ENCODE results near the gene FZD8. TPM values are rescaled to one million over a fixed set of nuclear protein-coding genes. Genes with fewer than 3 reads are reported as not detected.

FZD8 gene
- polyA plus RNA-seq, 1 of the 3 experiments (the other 2 are of a cell fraction): 1.4 TPM

GRCh38 chr10:35659456-35659855 is 17.4 kb upstream of the FZD8 start:
- no peak overlapping the region for H3K27ac ChIP-seq (ENCODE audit: low read depth in 2 of 2, low read length in 1 of 2)
- H3K4me3 ChIP-seq (ENCODE audit: low read depth in 2 of 2, low read length in 1 of 2): no peak overlapping the region
- ChIA-PET POLR2A (no interaction called here), CTCF (interaction anchor here (3.5 kb wide), 1 partner anchor 19 kb away, joined by 8 read pairs; no protein-coding TSS in a partner anchor)
- DNase-seq: no peak
- H3K9me3 ChIP-seq: no peaks in the 10 kb centered on the region
- H3K9ac ChIP-seq: no peak overlapping the region
- 80% methylated on average over 1 of the region's 1 CpG for WGBS (ENCODE audit: low lambda C conversion rate)
- H3K27me3 ChIP-seq (ENCODE audit: insufficient read depth): no peaks in the 10 kb centered on the region
- no peak for TF ChIP-seq EP300 (IDR thresholded peaks at IDR 0.05; ENCODE audit: borderline replicate concordance in 1 of 2, low read depth in 1 of 2, low read length in 1 of 2)
- TF ChIP-seq SIN3A (IDR thresholded peaks at IDR 0.05; ENCODE audit: borderline replicate concordance, low read depth, low read length): no peak
- TF ChIP-seq RXRA (IDR thresholded peaks at IDR 0.05; ENCODE audit: borderline replicate concordance, low read depth): no peak
- no peak for TF ChIP-seq ELF1 (IDR thresholded peaks at IDR 0.05)
- no peak for TF ChIP-seq TCF12 (IDR thresholded peaks at IDR 0.05)
- no peak for TF ChIP-seq CTCF (IDR thresholded peaks at IDR 0.05)
- no peak for TF ChIP-seq CHD2 (IDR thresholded peaks at IDR 0.05; ENCODE audit: low read length, partially characterized antibody)
- TF ChIP-seq TEAD4 (IDR thresholded peaks at IDR 0.05; ENCODE audit: borderline replicate concordance, insufficient read depth): no peak
- TF ChIP-seq RFX5 (IDR thresholded peaks at IDR 0.05; ENCODE audit: low read length): no peak
- TF ChIP-seq IRF3 (IDR thresholded peaks at IDR 0.05; ENCODE audit: low read depth, low read length): no peak
- TF ChIP-seq POLR2AphosphoS5 (IDR thresholded peaks at IDR 0.05; ENCODE audit: low read depth, low read length): no peak
- TF ChIP-seq TAF1 (IDR thresholded peaks at IDR 0.05; ENCODE audit: borderline replicate concordance, low read depth, low read length): no peak
- TF ChIP-seq JUND (IDR thresholded peaks at IDR 0.05): no peak
- TF ChIP-seq RCOR1 (IDR thresholded peaks at IDR 0.05; ENCODE audit: low read length): no peak
- no peaks in the 10 kb centered on the region for H4K20me1 ChIP-seq (ENCODE audit: insufficient read depth)
- H2AFZ ChIP-seq (ENCODE audit: low read depth): no peak overlapping the region
- no peaks in the 10 kb centered on the region for H3K9me2 ChIP-seq
- no peaks in the 10 kb centered on the region for H3K36me3 ChIP-seq (replicated peaks in 1 of 2; ENCODE audit: control insufficient read depth in 1 of 2, insufficient read depth in 2 of 2, low read length in 1 of 2)
- no peaks in the 10 kb centered on the region for H3K79me2 ChIP-seq (ENCODE audit: insufficient read depth)
- no peak overlapping the region for H3K4me2 ChIP-seq
- H3F3A ChIP-seq (replicated peaks; ENCODE audit: insufficient read depth): no peaks in the 10 kb centered on the region
- no peaks in the 10 kb centered on the region for H3K4me1 ChIP-seq (ENCODE audit: control insufficient read depth in 1 of 2, insufficient read depth in 2 of 2, low read depth in 1 of 2, low read length in 1 of 2)

- no peaks in the 10 kb centered on the region for H3K36me3 ChIP-seq (replicated peaks in 1 of 2; ENCODE audit: control insufficient read depth in 1 of 2, insufficient read depth in 2 of 2, low read length in 1 of 2)
- ChIA-PET CTCF (interaction anchor here (1.2 to 3.5 kb wide), 3 partner anchors 17 to 21 kb away, joined by 3 to 8 read pairs (median 6); no protein-coding TSS in a partner anchor), POLR2A (no interaction called here)
- no peaks in the 10 kb centered on the region for H3F3A ChIP-seq (replicated peaks; ENCODE audit: insufficient read depth)
- no peaks in the 10 kb centered on the region for H3K4me1 ChIP-seq (ENCODE audit: control insufficient read depth in 1 of 2, insufficient read depth in 2 of 2, low read depth in 1 of 2, low read length in 1 of 2)
- no peak overlapping the region for H3K9ac ChIP-seq
- no peak overlapping the region for H3K4me3 ChIP-seq (ENCODE audit: low read depth in 2 of 2, low read length in 1 of 2)
- no peak for DNase-seq
- no peaks in the 10 kb centered on the region for H4K20me1 ChIP-seq (ENCODE audit: insufficient read depth)
- no peak overlapping the region for H3K27ac ChIP-seq (ENCODE audit: low read depth in 2 of 2, low read length in 1 of 2)
- no peaks in the 10 kb centered on the region for H3K79me2 ChIP-seq (ENCODE audit: insufficient read depth)
- no peaks in the 10 kb centered on the region for H3K9me2 ChIP-seq
- WGBS (ENCODE audit: low lambda C conversion rate): 71% methylated on average over 5 of the region's 5 CpGs
- TF ChIP-seq GATA2 (CRISPR knock-in tag; IDR thresholded peaks at IDR 0.05): no peak
- TF ChIP-seq MXI1 (IDR thresholded peaks at IDR 0.05; ENCODE audit: low read depth, low read length): no peak
- no peak for TF ChIP-seq EZH2phosphoT487 (IDR thresholded peaks at IDR 0.05; ENCODE audit: borderline replicate concordance, low read depth)
- no peak for TF ChIP-seq SMC3 (IDR thresholded peaks at IDR 0.05; ENCODE audit: low read depth, low read length)
- TF ChIP-seq RXRA (IDR thresholded peaks at IDR 0.05; ENCODE audit: borderline replicate concordance, low read depth): no peak
- TF ChIP-seq RCOR1 (IDR thresholded peaks at IDR 0.05; ENCODE audit: low read length): no peak
- TF ChIP-seq GABPA (IDR thresholded peaks at IDR 0.05; ENCODE audit: low read depth): no peak
- no peak overlapping the region for H2AFZ ChIP-seq (ENCODE audit: low read depth)
- no peaks in the 10 kb centered on the region for H3K9me3 ChIP-seq
- no peak overlapping the region for H3K4me2 ChIP-seq
- H3K27me3 ChIP-seq (ENCODE audit: insufficient read depth): no peaks in the 10 kb centered on the region; the same call in 1 of the 2 replicates
Observed at GRCh38 chr10:35657621-35658020, 15.5 kb upstream of the FZD8 start.

All from SK-N-SH (cell line).